Dedifferentiated amniotic fluid mesenchymal stem cell (primary cell): ENCODE results near the gene OOSP3.
A peak's percentile ranks its signal among the peaks of the same experiment; 100 is the strongest.
"Not testable (repeated sequence)": the region's sequence is repeated elsewhere in the genome, so short reads cannot be mapped to it uniquely, and the experiment has no call there.

Source experiments
- DNase-seq: peaks from one replicate; pipeline ENCODE4 v3.0.0-alpha.2; 2016; ENCODE audit errors: extremely low spot score

OOSP3 gene

DNA sequence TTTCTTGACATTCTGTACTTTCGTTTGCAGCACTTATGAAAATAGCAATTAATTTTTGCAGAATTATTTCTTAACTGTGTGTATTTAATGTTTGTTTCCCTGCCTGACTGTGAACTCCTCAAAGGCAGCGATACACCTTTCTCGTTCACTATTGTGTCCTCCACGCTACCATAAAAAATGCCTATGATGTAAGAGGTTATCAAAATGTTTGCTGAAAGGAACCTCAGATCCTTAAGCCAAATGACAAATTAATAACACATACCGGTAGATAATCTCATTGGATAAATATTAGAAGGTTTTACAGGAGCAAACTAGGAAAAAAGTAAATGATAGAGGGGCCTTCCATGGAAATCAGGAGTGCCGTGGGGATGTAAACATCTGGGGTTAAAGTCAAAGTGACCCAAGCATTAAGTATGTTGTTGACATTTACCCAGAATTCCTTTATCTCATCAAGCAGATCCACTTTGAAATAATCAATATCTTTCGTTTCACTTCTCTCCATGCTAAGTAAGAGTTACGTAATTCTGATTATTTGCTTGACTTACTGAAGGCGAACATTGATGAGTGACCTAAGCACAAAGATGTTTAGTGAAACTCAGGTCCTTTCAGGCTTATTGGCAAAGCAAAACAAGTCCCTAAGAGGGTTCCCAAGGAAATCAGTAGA lies 2.6 kb upstream of the OOSP3 start:
- no peak for DNase-seq

DNA sequence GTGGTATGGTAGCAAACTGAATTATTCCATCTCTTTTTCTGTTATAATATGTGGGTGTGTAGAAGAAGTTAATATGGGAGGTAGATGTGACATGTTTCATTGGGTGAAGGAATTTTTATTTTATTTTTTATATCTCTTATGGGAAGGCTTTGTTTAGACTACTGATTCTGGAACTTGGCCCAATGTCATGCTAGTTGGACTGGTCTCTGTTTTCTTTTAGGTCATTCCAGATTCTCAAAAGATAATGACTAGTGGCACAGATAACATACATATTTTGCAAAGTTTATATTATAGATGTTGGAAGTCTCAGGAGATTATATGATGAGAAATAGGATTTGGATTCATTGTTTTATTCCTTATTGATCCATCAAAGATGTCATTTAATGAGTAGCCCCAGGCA lies 1.3 kb upstream of the OOSP3 start:
- DNase-seq: no peak

DNA sequence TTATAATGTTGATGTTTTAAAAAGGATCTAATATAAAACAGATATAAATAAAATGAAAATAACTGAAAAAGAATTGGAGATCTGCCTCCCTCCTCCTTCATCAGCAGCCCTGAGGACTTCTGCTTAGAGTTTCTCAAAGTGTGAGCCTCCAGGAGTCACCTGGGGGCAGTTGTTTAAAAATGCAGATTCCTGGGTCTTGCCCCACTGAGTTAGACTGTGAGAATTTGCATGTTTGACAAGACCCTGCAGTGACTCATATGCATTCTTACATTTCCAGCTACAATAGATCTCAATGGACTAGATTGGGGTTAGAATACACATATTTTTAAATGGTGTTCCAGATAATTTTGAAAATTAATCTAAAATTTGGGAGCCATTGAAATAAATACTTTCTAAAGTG lies 798 bp upstream of the OOSP3 start:
- DNase-seq: no peak

DNA sequence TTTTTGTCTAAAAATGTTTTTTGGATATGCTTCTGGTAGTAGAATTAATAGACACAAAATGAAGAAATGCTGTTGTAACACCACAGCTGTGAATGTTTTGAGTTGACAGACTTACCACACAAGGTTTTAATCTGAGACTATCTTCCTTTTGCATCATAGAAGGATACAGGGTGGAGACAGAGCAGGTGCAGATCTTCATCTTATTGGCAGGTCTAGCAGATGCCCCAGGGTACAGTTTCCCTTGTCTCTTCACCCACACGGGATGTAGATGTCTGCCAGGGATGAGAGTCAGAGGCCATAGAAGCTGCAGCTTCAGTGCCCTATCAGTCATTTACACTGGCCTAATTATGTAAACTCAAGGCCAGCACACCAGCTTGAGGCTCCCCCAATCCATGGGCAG lies 985 bp downstream of the OOSP3 start:
- no peak for DNase-seq

DNA sequence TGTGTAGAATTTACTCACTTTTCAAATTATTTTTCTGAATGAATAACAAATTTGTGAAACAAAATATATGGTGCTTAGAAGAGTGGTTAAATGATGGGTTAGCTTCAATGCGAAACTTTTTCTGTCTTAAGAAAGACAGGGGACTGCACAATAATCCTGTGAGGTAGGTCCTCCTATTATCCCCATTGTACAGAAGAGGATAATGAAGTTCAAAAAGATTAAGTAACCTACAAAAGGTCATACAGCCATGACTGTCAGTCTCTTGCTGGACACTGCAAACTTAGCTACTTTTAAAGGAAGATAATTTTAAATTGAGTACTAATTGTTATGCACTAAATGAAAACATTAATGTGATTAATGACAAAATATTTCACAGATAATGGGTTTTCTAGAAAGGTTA lies 5.0 kb downstream of the OOSP3 start:
- no peak for DNase-seq

DNA sequence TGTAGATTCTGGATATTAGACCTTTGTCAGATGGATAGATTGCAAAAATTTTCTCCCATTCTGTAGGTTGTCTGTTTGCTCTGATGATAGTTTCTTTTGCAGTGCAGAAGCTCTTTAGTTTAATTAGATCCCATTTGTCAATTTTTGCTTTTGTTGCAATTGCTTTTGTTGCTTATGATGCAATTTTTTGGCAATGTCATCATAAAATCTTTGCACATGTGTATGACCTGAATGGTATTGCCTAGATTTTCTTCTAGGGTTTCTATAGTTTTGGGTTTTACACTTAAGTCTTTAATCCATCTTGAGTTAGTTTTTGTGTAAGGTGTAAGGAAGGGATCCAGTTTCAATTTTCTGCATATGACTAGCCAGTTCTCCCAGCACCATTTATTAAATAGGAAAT lies 8.6 kb downstream of the OOSP3 start:
- not testable (repeated sequence) for DNase-seq

DNA sequence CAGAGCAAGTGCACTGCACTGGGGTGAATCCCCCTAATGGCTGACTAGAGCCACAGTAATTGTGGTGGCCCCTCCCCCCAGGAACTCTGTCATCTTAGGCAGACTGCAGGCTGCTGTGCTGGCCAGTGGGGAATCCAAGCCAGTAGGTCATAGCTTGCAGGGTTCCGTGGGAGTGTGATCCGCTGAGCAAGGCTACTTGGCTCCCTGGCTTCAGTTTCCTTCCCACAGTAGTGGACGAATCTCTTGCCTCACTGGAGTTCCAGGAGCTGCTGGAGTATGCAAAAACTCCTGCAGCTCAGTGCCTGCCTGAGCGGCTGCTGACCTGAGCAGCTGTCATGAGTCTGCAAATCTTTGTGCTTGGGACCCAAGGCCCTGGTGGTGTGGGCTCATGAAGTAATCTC lies 13.2 kb downstream of the OOSP3 start:
- no peak for DNase-seq

DNA sequence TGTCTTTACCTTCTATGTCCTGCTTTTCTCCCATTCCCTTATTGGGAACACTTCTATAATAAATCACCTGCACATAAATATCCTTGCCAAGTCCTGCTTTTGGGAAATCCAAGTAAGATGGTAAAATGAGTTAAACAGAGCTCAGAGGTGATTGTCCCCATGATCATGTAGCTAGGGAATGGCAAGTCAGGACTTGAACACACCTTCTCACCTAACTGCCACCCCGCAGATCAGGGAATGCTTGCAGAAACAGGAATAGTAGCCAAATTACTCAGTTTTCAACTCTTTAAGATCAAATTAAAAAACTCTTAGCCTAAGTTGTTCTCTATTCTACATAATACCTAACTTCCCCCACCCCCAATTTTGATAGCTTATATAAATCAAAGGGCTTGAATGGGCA lies 16.0 kb downstream of the OOSP3 start:
- no peak for DNase-seq

DNA sequence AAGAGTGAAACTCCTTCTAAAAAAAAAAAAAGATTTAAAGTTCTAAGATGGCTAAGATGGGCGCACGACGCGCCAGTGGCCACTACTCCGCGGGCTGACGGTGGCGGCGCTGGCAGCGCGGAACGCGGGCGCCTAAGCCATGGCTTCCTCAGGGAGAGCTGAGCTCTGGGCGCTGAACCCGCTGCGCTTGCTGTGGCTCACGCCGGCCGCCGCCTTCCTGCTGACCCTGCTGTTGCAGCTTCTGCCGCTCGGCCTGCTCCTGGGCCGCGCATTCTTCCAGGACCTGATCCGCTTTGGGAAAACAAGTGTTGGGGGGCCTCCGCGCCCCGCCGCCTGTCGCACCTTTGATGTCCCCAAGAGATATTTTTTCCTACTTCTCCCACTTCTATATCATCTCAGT lies 19.5 kb downstream of the OOSP3 start:
- DNase-seq: no peak

DNA sequence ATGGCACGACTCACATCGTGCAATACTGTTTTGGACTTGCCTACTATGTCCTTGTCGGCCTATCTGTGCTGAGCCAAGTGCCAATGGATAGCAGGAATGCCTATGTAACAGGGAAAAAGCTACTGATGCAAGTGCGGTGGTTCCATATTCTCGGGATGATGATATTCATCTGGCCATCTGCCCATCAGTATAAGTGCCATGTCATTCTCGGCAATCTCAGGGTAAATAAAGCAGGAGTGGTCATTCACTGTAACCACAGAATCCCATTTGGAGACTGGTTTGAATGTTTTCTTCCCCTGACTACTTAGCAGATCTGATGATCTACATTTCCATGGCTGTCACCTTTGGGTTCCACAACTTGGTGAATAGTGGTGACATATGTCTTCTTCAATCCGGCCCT lies 20.1 kb downstream of the OOSP3 start:
- DNase-seq: no peak

DNA sequence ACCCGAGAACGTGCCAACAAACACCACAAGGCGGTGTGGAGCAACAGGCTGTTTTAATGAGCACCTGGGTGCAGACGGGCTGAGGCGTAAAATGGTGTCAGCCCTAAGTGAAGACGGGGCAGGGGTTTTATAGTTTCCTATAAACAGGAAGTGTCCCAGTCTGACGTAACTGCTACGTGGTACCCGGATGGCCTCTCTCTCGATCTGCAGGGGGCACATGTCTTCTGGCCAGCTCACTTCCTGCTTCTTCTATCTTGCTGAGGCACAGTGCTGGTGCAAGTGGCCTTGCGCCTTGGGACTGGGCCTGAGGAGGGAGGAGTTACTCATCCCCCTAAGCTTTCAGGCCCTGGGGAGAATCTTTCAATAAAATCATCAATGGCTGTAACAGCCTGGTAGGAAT lies 20.9 kb downstream of the OOSP3 start:
- DNase-seq: no peak

DNA sequence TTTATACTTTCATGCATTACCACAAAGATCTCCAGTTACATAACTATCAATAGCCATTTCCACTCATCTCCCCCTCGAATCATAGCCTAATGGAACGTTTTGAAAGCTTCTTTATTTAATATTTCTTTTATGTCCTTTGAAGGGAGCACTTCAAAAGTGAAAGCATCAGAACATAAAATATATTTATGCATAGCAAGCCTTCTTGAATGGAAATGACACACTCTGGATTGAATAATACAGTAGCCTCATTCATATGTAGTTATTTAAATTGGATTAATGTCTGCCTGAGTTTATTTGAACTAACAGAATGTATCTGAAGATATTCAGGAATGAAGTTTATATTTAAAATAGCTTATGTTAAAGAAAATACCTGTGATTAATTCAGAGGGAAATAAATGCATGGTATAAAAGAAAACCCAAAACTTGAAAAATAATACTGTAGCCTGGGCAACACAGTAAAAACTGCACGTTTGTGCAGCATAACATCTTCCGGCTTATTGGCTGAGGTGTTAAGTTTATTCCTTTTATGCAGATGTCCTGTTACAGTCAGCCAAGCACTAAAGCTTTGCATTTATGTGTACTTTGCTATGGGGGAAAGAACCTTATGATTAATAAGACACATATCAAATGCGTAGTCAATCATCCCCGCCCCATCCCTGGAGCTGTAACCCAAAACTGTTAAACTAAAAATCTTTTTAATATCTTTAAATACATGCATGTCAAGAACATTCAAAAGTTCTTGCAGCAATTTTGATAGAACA lies 22.0 kb downstream of the OOSP3 start:
- DNase-seq: no peak

DNA sequence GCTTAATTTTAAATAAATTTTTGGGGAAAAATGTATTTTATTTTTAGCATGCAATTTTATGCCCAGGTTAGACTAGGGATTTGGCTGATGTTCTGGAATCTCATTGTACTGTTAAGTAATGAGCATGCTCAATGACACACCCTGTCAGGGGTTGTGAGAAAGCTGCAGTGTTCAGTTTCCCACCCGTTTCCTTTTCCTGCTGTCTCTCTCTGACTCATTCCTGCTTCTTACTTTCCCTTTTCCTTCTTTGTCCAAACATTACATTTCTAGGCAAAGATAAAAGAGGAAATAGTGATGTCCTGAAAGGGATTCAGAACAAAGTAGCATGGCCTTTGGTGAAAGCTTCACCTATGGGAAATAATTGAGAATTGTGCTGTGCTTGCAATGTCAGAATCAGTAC lies 22.7 kb downstream of the OOSP3 start:
- DNase-seq: no peak

DNA sequence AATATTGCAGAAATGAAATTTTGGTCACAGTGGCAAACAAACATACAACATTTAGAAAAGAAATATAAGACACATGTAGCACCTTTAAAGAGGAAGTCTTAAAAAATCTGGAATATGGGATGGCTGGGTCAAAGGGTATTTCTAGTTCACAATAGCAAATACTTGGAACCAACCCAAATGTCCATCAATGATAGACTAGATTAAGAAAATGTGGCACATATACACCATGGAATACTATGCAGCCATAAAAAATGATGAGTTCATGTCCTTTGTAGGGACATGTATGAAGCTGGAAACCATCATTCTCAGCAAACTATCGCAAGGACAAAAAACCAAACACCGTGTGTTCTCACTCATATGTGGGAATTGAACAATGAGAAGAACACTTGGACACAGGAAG lies 25.0 kb downstream of the OOSP3 start:
- not testable (repeated sequence) for DNase-seq

DNA sequence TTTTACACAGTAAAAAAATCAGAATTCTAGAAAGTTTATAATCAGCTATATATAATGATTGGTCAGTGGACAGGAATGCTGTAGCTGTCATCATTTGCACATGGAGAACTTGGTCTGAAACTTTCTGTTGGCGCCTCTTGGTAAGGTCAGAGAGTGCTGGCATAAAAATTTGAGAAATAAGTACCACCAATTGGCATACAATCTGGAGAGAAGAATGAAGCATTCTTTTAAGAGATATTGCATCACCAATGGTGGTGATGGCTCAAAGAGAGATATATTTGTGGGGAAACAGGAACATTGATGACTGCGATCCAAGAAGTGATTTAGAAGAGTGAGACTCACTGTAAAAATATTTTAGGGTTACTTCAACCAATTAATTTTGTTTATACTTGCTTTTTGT lies 39.9 kb downstream of the OOSP3 start:
- DNase-seq: no peak

DNA sequence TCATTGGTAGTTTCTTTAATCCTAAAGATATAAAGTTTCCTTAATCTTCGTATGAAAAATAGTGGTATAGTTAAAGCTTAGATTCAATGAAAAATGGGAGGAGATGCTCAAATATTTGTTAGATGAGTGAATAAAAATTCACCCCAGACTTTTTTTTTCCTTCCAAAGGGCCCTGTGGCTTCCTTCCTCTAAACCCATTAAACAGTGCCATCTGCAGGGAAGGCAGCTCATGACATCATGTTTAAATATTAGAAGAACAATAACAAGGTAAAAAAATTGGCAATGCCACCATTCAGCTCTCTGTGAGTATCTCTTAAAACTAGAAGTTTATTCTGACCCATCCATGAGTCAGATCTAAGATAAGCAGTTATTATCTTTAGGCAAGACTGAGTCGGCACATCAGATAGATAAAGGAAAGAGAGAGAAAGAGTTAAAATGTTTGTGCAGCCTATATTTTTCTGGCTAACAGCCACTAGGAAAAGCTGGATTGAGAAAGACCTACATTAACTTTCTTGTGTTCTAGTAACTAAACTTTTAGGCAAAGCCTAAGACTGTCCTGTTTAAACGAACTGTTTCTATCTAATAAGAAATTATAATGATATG lies 40.5 kb downstream of the OOSP3 start:
- peak; percentile 53 for DNase-seq

DNA sequence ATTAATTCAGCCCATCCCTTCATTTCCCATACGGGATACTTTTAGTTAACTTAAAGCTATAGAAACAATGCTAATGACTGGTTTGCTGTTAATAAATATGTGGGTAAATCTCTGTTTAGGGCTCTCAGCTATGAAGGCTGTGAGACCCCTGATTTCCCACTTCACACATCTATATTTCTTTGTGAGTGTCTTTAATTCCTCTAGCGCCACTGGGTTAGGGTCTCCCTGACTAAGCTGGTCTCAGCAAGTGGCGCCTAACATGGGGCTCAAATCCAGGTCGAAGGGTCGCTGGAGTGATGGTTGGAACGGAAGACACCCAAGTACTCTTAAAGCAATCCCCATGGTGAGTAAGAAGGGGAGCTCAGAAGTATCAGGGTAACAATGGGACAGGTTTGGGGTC lies 45.2 kb downstream of the OOSP3 start:
- DNase-seq: no peak

DNA sequence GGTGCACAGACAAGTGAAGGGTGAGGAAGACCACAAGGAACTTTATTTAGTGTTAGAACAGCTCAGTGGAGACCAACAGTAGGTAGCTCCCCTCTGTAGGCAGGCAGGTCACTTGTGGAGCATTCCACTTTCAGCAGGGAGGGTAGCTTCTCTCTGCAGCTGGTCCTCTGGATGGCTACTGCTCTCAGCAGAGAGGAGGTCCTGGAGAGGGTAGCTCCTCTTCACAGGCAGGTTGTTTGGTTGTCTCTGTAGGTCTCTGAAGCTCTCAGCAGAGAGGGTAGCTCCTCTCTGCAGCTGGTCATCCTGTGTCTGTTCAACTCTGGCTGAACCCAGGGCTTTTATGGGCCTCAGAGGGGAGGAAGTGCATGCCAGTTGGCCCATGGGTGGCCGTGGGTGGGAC lies 53.1 kb downstream of the OOSP3 start:
- DNase-seq: no peak

DNA sequence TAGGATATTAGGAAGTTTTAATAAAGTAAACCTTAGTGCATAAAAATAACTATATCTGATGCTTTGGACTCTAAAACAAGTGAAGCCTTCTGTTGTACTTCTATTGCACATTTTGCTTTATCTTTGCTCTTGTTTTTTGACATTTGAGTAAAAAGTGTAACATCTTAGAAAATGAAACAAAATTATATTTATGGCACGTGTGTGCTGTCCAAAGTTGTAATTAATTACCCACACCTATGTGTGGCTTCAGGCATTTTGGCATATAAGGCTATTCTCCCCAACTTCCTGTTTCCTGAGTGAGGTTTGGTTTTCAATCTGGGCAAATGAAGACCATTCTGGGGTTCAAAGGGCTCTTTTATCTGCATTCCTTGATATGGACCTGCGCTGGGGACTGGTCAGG lies 59.5 kb downstream of the OOSP3 start, which contains the start of gene OOSP1:
Gene OOSP1 (plus strand): TSS at position 301 of the 400 bp plus-strand sequence. CDS start 23 bp downstream, at position 324.
- no peak for DNase-seq

DNA sequence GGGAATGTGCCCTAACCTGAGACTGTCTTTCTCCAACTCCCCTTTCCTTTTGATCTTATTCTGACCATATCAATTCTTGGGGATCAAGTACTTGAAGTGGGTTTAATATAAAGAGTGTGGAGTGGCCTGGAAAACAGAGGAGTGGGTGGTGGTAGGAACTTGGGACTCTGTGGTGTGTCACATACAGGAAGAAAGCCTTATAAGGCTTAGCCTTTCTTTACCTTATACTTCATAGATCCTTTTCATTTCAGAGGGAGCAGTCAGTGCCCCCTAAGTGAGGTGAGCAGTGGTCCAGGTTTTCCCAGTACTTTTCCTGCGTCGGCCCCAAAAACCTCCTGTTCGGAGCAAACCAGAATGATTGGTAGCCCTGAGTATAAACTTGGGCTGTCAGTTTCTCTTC lies 60.1 kb downstream of the OOSP3 start:
- DNase-seq: no peak

DNA sequence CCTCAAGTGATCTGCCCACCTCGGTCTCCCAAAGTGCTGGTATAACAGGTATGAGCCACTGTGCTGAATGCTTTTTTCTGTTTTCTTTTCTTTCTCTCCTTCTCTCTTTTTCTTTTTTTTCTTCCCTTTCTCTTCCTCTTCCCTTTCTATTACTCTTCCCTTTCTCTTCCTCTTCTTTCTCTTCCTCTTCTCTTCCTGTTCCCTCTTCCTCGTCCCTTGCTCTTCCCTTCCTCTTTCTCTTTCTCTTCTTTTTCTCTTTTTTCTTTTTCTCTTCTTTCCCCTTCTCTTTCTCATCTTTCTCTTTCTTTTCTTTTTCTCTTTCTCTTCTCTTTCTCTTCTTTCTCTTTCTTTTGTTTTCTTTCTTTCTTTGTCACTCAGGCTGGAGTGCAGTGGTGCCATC lies 60.9 kb downstream of the OOSP3 start:
- DNase-seq: no peak

DNA sequence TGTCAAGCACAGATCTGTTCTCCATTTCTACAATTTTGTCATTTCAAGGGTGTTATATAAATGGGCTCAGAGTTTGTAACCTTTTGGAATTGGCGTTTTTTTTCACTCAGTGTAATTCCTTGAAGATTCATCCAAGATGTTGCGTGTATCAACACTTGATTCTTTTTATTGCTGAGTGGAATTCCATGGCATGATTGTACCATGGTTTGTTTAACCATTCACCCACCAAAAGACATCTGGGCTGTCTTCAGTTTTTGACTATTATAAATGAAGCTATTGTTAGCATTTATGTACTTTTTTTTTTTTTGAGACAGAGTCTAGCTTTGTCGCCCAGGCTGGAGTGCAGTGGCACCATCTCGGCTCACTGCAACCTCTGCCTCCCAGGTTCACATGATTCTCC lies 62.5 kb downstream of the OOSP3 start:
- no peak for DNase-seq

DNA sequence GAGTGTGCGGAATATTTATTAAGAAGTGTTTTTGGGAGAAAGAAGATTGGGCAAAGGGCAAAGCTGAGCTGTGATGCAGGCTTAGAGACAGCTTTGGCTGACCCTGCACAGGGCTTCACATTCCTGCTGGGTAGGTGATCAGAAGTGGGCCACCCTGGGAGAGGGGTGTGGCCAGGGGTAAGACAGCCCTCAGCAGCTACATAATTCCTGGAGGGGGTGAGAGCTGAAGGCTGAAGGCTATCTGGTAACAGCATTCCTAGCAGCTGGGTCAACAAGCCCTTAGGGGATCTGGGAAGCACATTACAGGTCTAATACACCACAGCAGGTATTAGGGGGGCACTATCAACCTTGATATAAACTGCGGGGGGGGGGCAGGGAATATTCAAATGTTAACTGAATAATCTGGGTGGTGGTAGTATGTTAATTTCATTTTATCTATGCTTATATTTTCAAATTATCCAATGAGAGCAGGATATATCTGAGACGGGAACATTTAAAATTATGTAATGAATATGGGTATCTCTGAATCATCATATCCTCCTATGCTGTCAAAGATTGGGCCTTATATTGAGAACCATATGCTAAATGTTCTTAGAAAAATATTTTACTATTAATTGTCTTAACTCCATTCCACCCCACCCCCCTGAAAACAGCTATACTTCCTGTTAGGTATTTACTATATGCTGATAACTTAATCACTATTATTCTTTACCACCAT lies 65.6 kb downstream of the OOSP3 start:
- DNase-seq: no peak
